Measurements from ENCODE around the gene SYNGR2.
A peak's percentile ranks its signal among the peaks of the same experiment; 100 is the strongest.

Gene SYNGR2

GRCh38 chr17:78126895-78127238, 41.5 kb upstream of the SYNGR2 start:
- DNase-seq (ENCODE audit: insufficient read length, low spot score) (no peak), FAIRE-seq (no peak)
- TF ChIP-seq CTCF (IDR thresholded peaks at IDR 0.05; ENCODE audit: insufficient read depth, missing control alignments): no peak

GRCh38 chr17:78127239-78127887, 41.0 kb upstream of the SYNGR2 start:
- TF ChIP-seq CTCF (IDR thresholded peaks at IDR 0.05; ENCODE audit: insufficient read depth, missing control alignments): no peak
- FAIRE-seq: no peak
- DNase-seq (ENCODE audit: insufficient read length, low spot score): no peak

- DNase-seq (ENCODE audit: insufficient read length, low spot score): no peak
- no peak for TF ChIP-seq CTCF (IDR thresholded peaks at IDR 0.05; ENCODE audit: insufficient read depth, missing control alignments)
- FAIRE-seq: no peak
Observed at GRCh38 chr17:78127888-78128550, 40.4 kb upstream of the SYNGR2 start.

- DNase-seq (ENCODE audit: insufficient read length, low spot score) (peak; percentile 77), FAIRE-seq (no peak)
- no peak for TF ChIP-seq CTCF (IDR thresholded peaks at IDR 0.05; ENCODE audit: insufficient read depth, missing control alignments)
Observed at GRCh38 chr17:78128551-78129350, 39.6 kb upstream of the SYNGR2 start, which contains the start of gene TMC6. TMC6 (minus strand) TSS chr17:78128755; CDS start chr17:78126832, 1,923 bp downstream.

GRCh38 chr17:78129351-78130089, 38.9 kb upstream of the SYNGR2 start:
- TF ChIP-seq CTCF (IDR thresholded peaks at IDR 0.05; ENCODE audit: insufficient read depth, missing control alignments): no peak
- no peak for DNase-seq (ENCODE audit: insufficient read length, low spot score)
- FAIRE-seq: no peak

- no peak for TF ChIP-seq CTCF (IDR thresholded peaks at IDR 0.05; ENCODE audit: insufficient read depth, missing control alignments)
- FAIRE-seq (no peak), DNase-seq (ENCODE audit: insufficient read length, low spot score) (no peak)
Observed at GRCh38 chr17:78130090-78130436, 38.3 kb upstream of the SYNGR2 start.

All from D721Med (cell line).